ENCODE results near the gene FLNB.
"Not testable (repeated sequence)": the region's sequence is repeated elsewhere in the genome, so short reads cannot be mapped to it uniquely, and the experiment has no call there.

Gene FLNB

GRCh38 chr3:57983734-57984518 is 24.3 kb upstream of the FLNB start:
- no peak overlapping the region for H3K9ac ChIP-seq (ENCODE audit: low read depth, low read length)
- no peaks in the 10 kb centered on the region; the same call in 1 of the 2 replicates for H3K27me3 ChIP-seq (ENCODE audit: insufficient read depth, low read length)
- no peak overlapping the region for H3K4me3 ChIP-seq (ENCODE audit: low read length)
- WGBS: 94% methylated on average over 5 of the region's 5 CpGs
- no peaks in the 10 kb centered on the region for H3K9me3 ChIP-seq (ENCODE audit: insufficient read depth, low read depth, low read length)
- peaks cover 5% of the 10 kb centered on the region; the same call in 1 of the 2 replicates for H3K4me1 ChIP-seq (ENCODE audit: insufficient read depth, low read length)
- H3K36me3 ChIP-seq (ENCODE audit: insufficient read depth, low read length): no peaks in the 10 kb centered on the region
- no peak overlapping the region for H3K27ac ChIP-seq (ENCODE audit: low read depth, low read length)

GRCh38 chr3:57985176-57985983 is 22.8 kb upstream of the FLNB start:
- 95% methylated on average over 9 of the region's 9 CpGs for WGBS
- no peaks in the 10 kb centered on the region for H3K36me3 ChIP-seq (ENCODE audit: insufficient read depth, low read length)
- no peaks in the 10 kb centered on the region; the same call in 1 of the 2 replicates for H3K27me3 ChIP-seq (ENCODE audit: insufficient read depth, low read length)
- peaks cover 5% of the 10 kb centered on the region; the same call in 1 of the 2 replicates for H3K4me1 ChIP-seq (ENCODE audit: insufficient read depth, low read length)
- no peak overlapping the region for H3K27ac ChIP-seq (ENCODE audit: low read depth, low read length)
- no peak overlapping the region for H3K4me3 ChIP-seq (ENCODE audit: low read length)
- no peak overlapping the region for H3K9ac ChIP-seq (ENCODE audit: low read depth, low read length)
- no peaks in the 10 kb centered on the region for H3K9me3 ChIP-seq (ENCODE audit: insufficient read depth, low read depth, low read length)

GRCh38 chr3:57985984-57986246 is 22.3 kb upstream of the FLNB start:
- WGBS: 97% methylated on average over 2 of the region's 2 CpGs
- Histone ChIP-seq H3K4me1 (ENCODE audit: insufficient read depth, low read length) (peaks cover 5% of the 10 kb centered on the region; the same call in 1 of the 2 replicates), H3K9me3 (ENCODE audit: insufficient read depth, low read depth, low read length) (no peaks in the 10 kb centered on the region), H3K27me3 (ENCODE audit: insufficient read depth, low read length) (no peaks in the 10 kb centered on the region; the same call in 1 of the 2 replicates), H3K27ac (ENCODE audit: low read depth, low read length) (no peak overlapping the region), H3K4me3 (ENCODE audit: low read length) (no peak overlapping the region), H3K36me3 (ENCODE audit: insufficient read depth, low read length) (no peaks in the 10 kb centered on the region), H3K9ac (ENCODE audit: low read depth, low read length) (no peak overlapping the region)

- Histone ChIP-seq H3K27ac (ENCODE audit: low read depth, low read length) (no peak overlapping the region), H3K9me3 (ENCODE audit: insufficient read depth, low read depth, low read length) (no peaks in the 10 kb centered on the region), H3K4me3 (ENCODE audit: low read length) (no peak overlapping the region), H3K27me3 (ENCODE audit: insufficient read depth, low read length) (no peaks in the 10 kb centered on the region; the same call in 1 of the 2 replicates), H3K9ac (ENCODE audit: low read depth, low read length) (no peak overlapping the region), H3K4me1 (ENCODE audit: insufficient read depth, low read length) (peaks cover 5% of the 10 kb centered on the region; the same call in 1 of the 2 replicates), H3K36me3 (ENCODE audit: insufficient read depth, low read length) (no peaks in the 10 kb centered on the region)
- WGBS: 91% methylated on average over 4 of the region's 4 CpGs
Observed at GRCh38 chr3:57986261-57986660, 22.0 kb upstream of the FLNB start.

GRCh38 chr3:57989198-57989597 is 19.0 kb upstream of the FLNB start:
- H3K4me3 ChIP-seq (ENCODE audit: low read length); H3K27me3 ChIP-seq (ENCODE audit: insufficient read depth, low read length); H3K4me1 ChIP-seq (ENCODE audit: insufficient read depth, low read length); H3K36me3 ChIP-seq (ENCODE audit: insufficient read depth, low read length); H3K9me3 ChIP-seq (ENCODE audit: insufficient read depth, low read depth, low read length); H3K27ac ChIP-seq (ENCODE audit: low read depth, low read length); H3K9ac ChIP-seq (ENCODE audit: low read depth, low read length): not testable (repeated sequence)
- WGBS: 93% methylated on average over 7 of the region's 8 CpGs

- Histone ChIP-seq H3K36me3 (ENCODE audit: insufficient read depth, low read length) (no peaks in the 10 kb centered on the region), H3K4me1 (ENCODE audit: insufficient read depth, low read length) (no peaks in the 10 kb centered on the region), H3K9ac (ENCODE audit: low read depth, low read length) (no peak overlapping the region), H3K27me3 (ENCODE audit: insufficient read depth, low read length) (no peaks in the 10 kb centered on the region; the same call in 1 of the 2 replicates), H3K9me3 (ENCODE audit: insufficient read depth, low read depth, low read length) (no peaks in the 10 kb centered on the region), H3K4me3 (ENCODE audit: low read length) (no peak overlapping the region), H3K27ac (ENCODE audit: low read depth, low read length) (no peak overlapping the region)
- 100% methylated on average over 1 of the region's 1 CpG for WGBS
Observed at GRCh38 chr3:57989646-57990045, 18.6 kb upstream of the FLNB start.

GRCh38 chr3:57992452-57993213 is 15.6 kb upstream of the FLNB start:
- Histone ChIP-seq H3K4me3 (ENCODE audit: low read length) (no peak overlapping the region), H3K9ac (ENCODE audit: low read depth, low read length) (no peak overlapping the region), H3K27me3 (ENCODE audit: insufficient read depth, low read length) (no peaks in the 10 kb centered on the region), H3K27ac (ENCODE audit: low read depth, low read length) (no peak overlapping the region), H3K4me1 (ENCODE audit: insufficient read depth, low read length) (no peaks in the 10 kb centered on the region), H3K9me3 (ENCODE audit: insufficient read depth, low read depth, low read length) (no peaks in the 10 kb centered on the region), H3K36me3 (ENCODE audit: insufficient read depth, low read length) (no peaks in the 10 kb centered on the region)
- 88% methylated on average over 9 of the region's 9 CpGs for WGBS

- Histone ChIP-seq H3K4me1 (ENCODE audit: insufficient read depth, low read length) (no peaks in the 10 kb centered on the region), H3K36me3 (ENCODE audit: insufficient read depth, low read length) (no peaks in the 10 kb centered on the region), H3K9me3 (ENCODE audit: insufficient read depth, low read depth, low read length) (no peaks in the 10 kb centered on the region), H3K27me3 (ENCODE audit: insufficient read depth, low read length) (no peaks in the 10 kb centered on the region), H3K9ac (ENCODE audit: low read depth, low read length) (no peak overlapping the region), H3K4me3 (ENCODE audit: low read length) (no peak overlapping the region), H3K27ac (ENCODE audit: low read depth, low read length) (no peak overlapping the region)
- WGBS: 77% methylated on average over 8 of the region's 10 CpGs
Observed at GRCh38 chr3:57998366-57999283, 9.6 kb upstream of the FLNB start.

GRCh38 chr3:57999417-58000115 is 8.7 kb upstream of the FLNB start:
- no peak overlapping the region for H3K27ac ChIP-seq (ENCODE audit: low read depth, low read length)
- no peaks in the 10 kb centered on the region for H3K27me3 ChIP-seq (ENCODE audit: insufficient read depth, low read length)
- H3K9me3 ChIP-seq (ENCODE audit: insufficient read depth, low read depth, low read length): no peaks in the 10 kb centered on the region
- no peak overlapping the region for H3K9ac ChIP-seq (ENCODE audit: low read depth, low read length)
- no peak overlapping the region for H3K4me3 ChIP-seq (ENCODE audit: low read length)
- H3K4me1 ChIP-seq (ENCODE audit: insufficient read depth, low read length): no peaks in the 10 kb centered on the region
- WGBS: 89% methylated on average over 9 of the region's 11 CpGs
- no peaks in the 10 kb centered on the region for H3K36me3 ChIP-seq (ENCODE audit: insufficient read depth, low read length)

Measured in HUES64 (cell line).